ENCODE results near the gene NLRP8.
"Not testable (repeated sequence)": the region's sequence is repeated elsewhere in the genome, so short reads cannot be mapped to it uniquely, and the experiment has no call there.

The NLRP8 gene

DNA sequence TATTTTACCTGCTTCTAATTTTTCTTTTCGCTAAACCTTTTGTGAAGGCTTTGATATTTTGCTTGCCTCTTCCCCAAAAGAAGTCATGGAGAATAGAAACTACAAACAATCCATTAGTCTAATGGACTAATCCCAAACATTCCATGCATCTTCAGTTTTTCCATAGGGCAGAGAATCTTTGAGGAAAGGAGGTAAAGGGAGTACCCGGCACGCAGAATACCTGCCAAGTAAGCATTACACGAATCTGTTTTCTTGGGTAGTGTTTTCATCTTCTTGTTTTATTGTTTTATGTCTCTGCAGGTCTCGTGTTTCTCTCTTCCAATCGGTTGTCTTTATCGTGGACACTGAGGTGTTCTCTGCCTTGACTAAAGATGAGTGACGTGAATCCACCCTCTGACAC lies at the start of gene NLRP8:
Gene NLRP8, plus strand, starts transcription at position 301 of the 400 bp plus-strand sequence.
- DNase-seq = no peak

GRCh38 chr19:55898911-55899310 lies 48.7 kb upstream of the NLRP8 start:
- no peak for DNase-seq

DNA sequence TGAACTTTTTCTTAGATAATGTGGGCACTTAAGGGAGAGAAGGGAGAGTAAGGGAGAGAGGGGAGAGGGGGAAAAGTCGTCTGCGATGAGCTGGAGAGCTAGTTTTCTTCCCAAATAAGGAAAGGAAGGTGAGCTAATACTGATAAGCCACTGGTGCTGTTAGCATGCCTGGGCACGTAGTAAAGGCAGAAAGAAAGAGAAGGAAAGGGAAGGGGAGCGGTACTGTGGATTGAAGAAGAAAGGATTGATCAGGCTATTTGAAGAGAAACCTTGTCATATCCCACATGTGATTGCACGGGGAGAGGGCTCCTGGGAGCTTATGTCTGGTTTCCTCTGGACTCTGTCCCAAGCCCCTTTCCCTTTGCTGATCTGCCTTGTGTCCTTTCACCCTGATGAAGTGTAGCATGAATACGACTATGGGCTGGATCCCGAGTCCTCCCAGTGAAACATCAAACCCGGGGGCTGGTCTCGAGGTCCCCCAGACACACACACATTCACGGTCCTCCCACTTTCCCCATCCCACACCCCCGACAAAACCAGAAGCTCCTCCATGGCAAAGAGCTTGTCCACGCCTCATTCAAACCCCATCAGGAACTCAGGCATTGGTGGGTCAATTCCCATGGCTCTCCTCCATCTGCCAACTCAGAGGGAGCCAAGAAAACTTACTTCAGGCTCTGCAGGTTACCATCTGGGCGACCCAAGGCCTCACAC lies 46.1 kb upstream of the NLRP8 start:
- DNase-seq = no peak

- DNase-seq = no peak
Observed at GRCh38 chr19:55902080-55902751, 45.4 kb upstream of the NLRP8 start.

DNA sequence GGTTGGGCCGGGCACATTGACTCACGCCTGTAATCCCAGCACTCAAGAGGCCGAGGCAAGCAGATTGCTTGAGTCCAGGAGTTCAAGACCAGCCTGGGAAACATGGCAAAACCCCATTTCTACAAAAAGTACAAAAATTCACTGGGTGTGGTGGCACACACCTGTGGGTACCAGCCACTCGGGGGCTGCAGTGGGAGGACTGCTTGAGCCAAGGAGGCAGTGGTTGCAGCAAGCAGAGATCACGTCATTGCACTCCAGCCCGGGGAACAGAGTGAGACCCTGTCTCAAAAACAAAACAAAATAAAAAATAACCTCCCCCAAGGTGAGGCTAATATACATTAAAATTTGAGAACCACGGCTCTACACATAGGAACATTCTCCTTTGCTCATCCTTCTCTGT lies 40.3 kb upstream of the NLRP8 start:
- DNase-seq = no peak

GRCh38 chr19:55907746-55908145 lies 39.9 kb upstream of the NLRP8 start:
- DNase-seq = no peak

- DNase-seq = no peak
Observed at GRCh38 chr19:55909801-55910200, 37.8 kb upstream of the NLRP8 start.

DNA sequence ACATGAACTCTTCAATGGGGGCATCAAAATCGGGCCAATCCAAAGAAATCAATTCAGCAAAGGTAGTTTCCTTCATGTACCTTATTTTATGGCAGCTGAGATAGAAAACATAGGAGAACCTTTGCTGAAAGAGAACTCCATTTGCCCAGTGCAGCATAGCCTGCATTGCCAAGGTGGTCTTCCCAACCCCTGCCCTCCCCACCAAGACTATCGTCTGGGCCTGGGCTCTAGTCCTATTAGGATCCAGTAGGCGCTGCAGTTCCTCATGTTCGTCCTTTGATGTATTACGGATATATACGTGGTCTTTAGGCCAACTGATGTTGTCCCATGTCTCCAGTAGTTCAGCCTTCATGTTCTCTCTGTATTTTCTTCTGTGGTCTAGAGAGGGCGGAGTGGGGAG lies 34.7 kb upstream of the NLRP8 start:
- DNase-seq = no peak

DNA sequence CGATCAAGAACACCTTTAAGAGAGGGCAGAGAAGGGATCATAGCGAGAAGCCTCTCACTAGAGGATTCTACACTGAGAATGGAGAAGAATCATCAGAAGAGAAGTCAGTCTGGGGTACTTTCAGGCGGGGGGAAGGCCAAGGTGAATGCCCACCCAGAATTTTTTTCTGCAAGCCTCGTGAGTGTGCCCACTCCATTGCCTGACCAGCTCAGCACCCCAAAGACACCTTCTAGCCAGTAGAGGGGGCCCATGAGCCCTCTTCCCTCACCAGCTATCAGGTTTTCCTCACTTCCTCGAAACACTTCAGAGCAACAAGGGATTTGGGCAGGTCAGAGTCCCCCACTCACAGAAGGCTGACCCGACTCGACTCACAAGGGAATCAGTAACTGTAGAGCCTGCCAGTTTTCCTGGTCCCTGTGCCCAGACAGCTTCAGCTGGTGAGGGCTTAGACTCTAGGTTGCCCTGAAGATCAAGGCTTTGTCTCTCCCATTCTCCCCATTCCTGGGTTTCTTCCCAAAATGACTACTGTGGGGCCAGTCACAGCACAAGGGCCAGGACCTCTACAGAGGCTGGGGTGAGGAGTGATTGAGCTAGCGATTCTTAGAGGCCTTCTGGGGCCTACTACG lies 33.9 kb upstream of the NLRP8 start:
- DNase-seq = no peak

- DNase-seq = no peak
Observed at GRCh38 chr19:55923556-55923955, 24.1 kb upstream of the NLRP8 start.

DNA sequence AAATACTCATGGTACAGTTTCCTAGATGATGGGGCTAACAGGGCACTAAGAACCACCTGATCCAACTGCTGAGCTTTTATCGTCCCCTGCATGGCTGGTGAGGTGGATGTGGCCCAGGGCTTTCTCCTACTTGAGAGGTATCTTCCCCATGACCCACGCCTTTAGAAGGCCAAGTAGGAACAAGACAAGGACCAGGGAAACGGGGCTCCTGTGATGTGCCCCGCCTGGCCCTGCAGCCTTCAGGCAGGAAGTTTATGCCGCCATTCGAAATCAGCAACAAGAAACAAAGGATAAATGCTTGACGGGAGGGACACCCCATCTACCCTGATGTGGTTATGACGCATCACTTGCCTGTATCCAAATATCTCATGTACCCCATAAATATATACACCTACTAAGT lies 19.6 kb upstream of the NLRP8 start:
- no peak for DNase-seq

GRCh38 chr19:55929258-55929657 lies 18.4 kb upstream of the NLRP8 start:
- not testable (repeated sequence) for DNase-seq

GRCh38 chr19:55930996-55931515 lies 16.6 kb upstream of the NLRP8 start:
- DNase-seq = no peak

- DNase-seq = no peak
Observed at GRCh38 chr19:55931936-55932386, 15.7 kb upstream of the NLRP8 start, which contains the start of gene NLRP13. Gene NLRP13 (minus strand): TSS chr19:55932336. CDS start chr19:55932311, 25 bp downstream.

DNA sequence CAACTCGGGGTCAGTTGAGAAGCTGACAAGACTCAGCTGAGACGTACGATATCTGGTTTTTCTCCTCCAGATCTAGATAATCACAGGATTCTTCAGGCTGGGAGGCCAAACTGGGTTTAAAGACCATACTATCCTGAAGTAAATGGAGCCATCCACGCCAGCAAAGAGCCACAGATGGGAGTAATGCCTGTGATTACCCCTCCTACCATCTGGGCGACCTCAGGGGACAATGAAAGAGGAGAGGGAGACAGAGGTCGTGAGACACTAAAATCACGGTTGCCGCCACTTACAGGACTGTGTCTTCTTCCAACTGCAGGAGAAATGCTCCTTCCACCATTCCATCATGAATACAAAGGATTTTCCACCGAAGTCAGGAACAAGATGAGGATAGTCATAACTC lies 12.4 kb upstream of the NLRP8 start:
- DNase-seq = no peak

GRCh38 chr19:55939206-55939605 lies 8.4 kb upstream of the NLRP8 start:
- DNase-seq = no peak

- no peak for DNase-seq
Observed at GRCh38 chr19:55940306-55940705, 7.3 kb upstream of the NLRP8 start.

DNA sequence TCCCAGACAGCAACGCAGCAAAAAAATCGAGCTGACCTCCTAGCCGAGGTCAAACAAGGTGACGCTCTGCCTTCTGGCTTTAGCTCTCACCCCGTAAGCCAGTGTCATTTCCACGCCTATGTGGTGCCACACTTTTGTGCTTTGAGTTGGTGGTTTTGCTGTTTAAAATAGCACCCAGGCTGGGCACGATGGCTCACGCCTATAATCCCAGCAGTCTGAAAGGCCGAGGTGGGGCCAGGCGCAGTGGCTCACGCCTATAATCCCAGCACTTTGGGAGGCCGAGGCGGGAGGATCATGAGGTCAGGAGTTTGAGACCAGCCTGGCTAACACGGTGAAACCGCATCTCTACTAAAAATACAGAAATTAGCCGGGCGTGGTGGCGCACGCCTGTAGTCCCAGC lies 2.9 kb downstream of the NLRP8 start:
- DNase-seq = not testable (repeated sequence)

GRCh38 chr19:55956431-55956830 lies 8.8 kb downstream of the NLRP8 start:
- no peak for DNase-seq

- DNase-seq = no peak
Observed at GRCh38 chr19:55958356-55958755, 10.7 kb downstream of the NLRP8 start.

GRCh38 chr19:55959996-55960675 lies 12.5 kb downstream of the NLRP8 start:
- DNase-seq = no peak

DNA sequence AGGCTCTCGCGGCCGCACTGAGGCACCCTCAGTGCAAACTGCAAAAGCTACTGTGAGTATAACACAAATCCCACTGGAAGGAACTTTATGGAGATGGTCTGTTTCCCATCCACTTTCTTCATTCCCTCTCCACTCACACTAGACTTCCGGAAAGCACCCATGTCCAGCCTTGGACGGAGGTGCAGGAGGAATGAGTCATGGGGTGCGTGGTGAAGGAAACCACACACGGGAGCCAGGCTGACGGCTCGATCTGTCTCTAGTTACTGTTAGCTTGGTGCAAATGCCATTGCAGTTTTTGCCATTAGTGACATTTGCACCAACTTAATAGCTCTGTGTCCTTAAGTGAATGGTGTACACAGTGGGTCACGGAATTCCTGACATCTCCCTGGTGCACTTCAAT lies 14.6 kb downstream of the NLRP8 start:
- DNase-seq = no peak

GRCh38 chr19:55973982-55974381 lies 26.4 kb downstream of the NLRP8 start:
- DNase-seq = no peak

All from T1000 (cell line).